A673 (cell line): ENCODE measurements around the gene TRIM39. TPM values are rescaled to one million over a fixed set of nuclear protein-coding genes. Genes with fewer than 3 reads are reported as not detected.

ENCODE experiments used
- BruUV-seq: library from RNA; stranded (reverse); fragments of 400-500 nt; replicated peaks from 2 replicates; lab custom pipeline; 2021; lab: Mats Ljungman, UMichigan
- CTCF ChIA-PET: fragments of 300-600 bp; sonication (Branson Sonifier 250); formaldehyde crosslinking; loops from one replicate; lab custom pipeline; 2022; ENCODE audit warnings: antibody characterized with exemption; lab: Charles Lee
- POLR2A ChIA-PET: fragments of 300-600 bp; sonication (Branson Sonifier 250); formaldehyde crosslinking; loops from one replicate; lab custom pipeline; 2022; ENCODE audit warnings: antibody characterized with exemption; ENCODE audit not compliant: low non-redundant PET; lab: Charles Lee
- DNase-seq: peaks from one replicate; pipeline ENCODE4 v3.0.0-alpha.2; 2015; ENCODE audit warnings: low spot score
- H3K27ac ChIP-seq: fragments of 200-600 bp; sonication (generic); 2 replicates; pipeline ENCODE4 v1.5.1; 2016; ENCODE audit warnings: mixed run types, low read depth, mild to moderate bottlenecking, mixed read lengths, antibody characterized with exemption, low read length; ENCODE audit not compliant: poor library complexity, severe bottlenecking
- H3K27me3 ChIP-seq: fragments of 200-600 bp; sonication (generic); replicated peaks from 2 replicates; pipeline ENCODE4 v1.6.1; 2017; ENCODE audit warnings: mixed run types, low read depth, mild to moderate bottlenecking, mixed read lengths, antibody characterized with exemption, low read length; ENCODE audit not compliant: insufficient read depth, poor library complexity
- H3K36me3 ChIP-seq: fragments of 200-600 bp; sonication (generic); 2 replicates; pipeline ENCODE4 v1.6.1; 2016; ENCODE audit warnings: mixed run types, mild to moderate bottlenecking, mixed read lengths, antibody characterized with exemption, low read length; ENCODE audit not compliant: insufficient read depth, poor library complexity, severe bottlenecking
- H3K4me1 ChIP-seq: fragments of 200-600 bp; sonication (generic); 2 replicates; pipeline ENCODE4 v1.6.1; 2017; ENCODE audit warnings: mixed run types, mild to moderate bottlenecking, mixed read lengths, antibody characterized with exemption, low read length; ENCODE audit not compliant: insufficient read depth, poor library complexity, severe bottlenecking
- H3K4me3 ChIP-seq: fragments of 200-600 bp; sonication (generic); 2 replicates; pipeline ENCODE4 v1.5.1; 2016; ENCODE audit warnings: low read depth, mixed run types, mild to moderate bottlenecking, mixed read lengths, low read length; ENCODE audit not compliant: poor library complexity, severe bottlenecking
- H3K9me3 ChIP-seq: fragments of 200-600 bp; sonication (generic); 2 replicates; pipeline ENCODE4 v1.6.1; 2016; ENCODE audit warnings: mixed run types, low read depth, mild to moderate bottlenecking, mixed read lengths, antibody characterized with exemption, low read length; ENCODE audit not compliant: poor library complexity, severe bottlenecking
- CTCF ChIP-seq: fragments of 300-800, 200-600 bp; sonication (generic); conservative IDR thresholded peaks from 2 replicates; pipeline ENCODE4 v1.5.1; 2017; ENCODE audit warnings: low read depth, mild to moderate bottlenecking, antibody characterized with exemption, low read length, moderate library complexity, mixed read lengths
- EZH2 ChIP-seq: fragments of 200-600 bp; sonication (generic); IDR thresholded peaks from 2 replicates; pipeline ENCODE4 v1.6.1; 2017; ENCODE audit warnings: borderline replicate concordance, low read depth, mild to moderate bottlenecking, mixed read lengths, antibody characterized with exemption, low read length; ENCODE audit not compliant: poor library complexity, severe bottlenecking
- intact Hi-C: fragments of 100-400 bp; cut with micrococcal nuclease; formaldehyde crosslinking; loops from one replicate; pipeline ENCODE4 v1.10.0; 2022; ENCODE audit not compliant: unreplicated experiment
- total RNA-seq: library from RNA; stranded (reverse); gene quantifications from 2 replicates; pipeline ENCODE4 v1.2.3, GENCODE V29; 2021

TRIM39 gene
- total RNA-seq, 1 experiment from 2014 or later = 14.3 TPM

- peaks cover 6% of the 10 kb centered on the region for H3K36me3 ChIP-seq
- H3K27ac ChIP-seq = no peak overlapping the region
- no peaks in the 10 kb centered on the region for H3K4me1 ChIP-seq
- no peaks in the 10 kb centered on the region for H3K9me3 ChIP-seq
- ChIA-PET POLR2A (no interaction called here), CTCF (no interaction called here)
- H3K27me3 ChIP-seq = no peaks in the 10 kb centered on the region
- BruUV-seq = no TSS peak
- no peak for TF ChIP-seq CTCF
- no peak for TF ChIP-seq EZH2
- intact Hi-C loops = no loop called here
- no peak overlapping the region for H3K4me3 ChIP-seq
- DNase-seq = no peak
Measured at GRCh38 chr6:30348957-30349356, 22.2 kb downstream of the TRIM39 start.

GRCh38 chr6:30349421-30350177, 22.9 kb downstream of the TRIM39 start:
- H3K9me3 ChIP-seq = no peaks in the 10 kb centered on the region
- no peak for DNase-seq
- no peak overlapping the region for H3K4me3 ChIP-seq
- no peak overlapping the region for H3K27ac ChIP-seq
- H3K27me3 ChIP-seq = no peaks in the 10 kb centered on the region
- H3K36me3 ChIP-seq = peaks cover 6% of the 10 kb centered on the region
- POLR2A ChIA-PET = no interaction called here
- intact Hi-C loops = loop anchor here (10.0 kb wide), 1 partner anchor 95 kb away; no protein-coding TSS in a partner anchor
- no peak for TF ChIP-seq EZH2
- TF ChIP-seq CTCF = no peak
- CTCF ChIA-PET = no interaction called here
- H3K4me1 ChIP-seq = no peaks in the 10 kb centered on the region
- no TSS peak for BruUV-seq

GRCh38 chr6:30350524-30350923, 23.8 kb downstream of the TRIM39 start:
- no TSS peak for BruUV-seq
- no peak for DNase-seq
- TF ChIP-seq CTCF = no peak
- TF ChIP-seq EZH2 = no peak
- ChIA-PET CTCF (no interaction called here), POLR2A (no interaction called here)
- no peaks in the 10 kb centered on the region for H3K27me3 ChIP-seq
- H3K27ac ChIP-seq = no peak overlapping the region
- H3K4me1 ChIP-seq = no peaks in the 10 kb centered on the region
- peaks cover 6% of the 10 kb centered on the region for H3K36me3 ChIP-seq
- intact Hi-C loops = loop anchor here (10.0 kb wide), 1 partner anchor 94 kb away; no protein-coding TSS in a partner anchor
- no peaks in the 10 kb centered on the region for H3K9me3 ChIP-seq
- no peak overlapping the region for H3K4me3 ChIP-seq
